Activated CD8-positive, alpha-beta T cell treated with anti-CD3 and anti-CD28 coated beads for 36 hours (primary cell): ENCODE measurements around the gene PLXNB2. TPM values are rescaled to one million over a fixed set of nuclear protein-coding genes. Genes with fewer than 3 reads are reported as not detected.

Source experiments
- ATAC-seq: fragments of 200-7000 bp; cut with Tn5 transposase; one replicate; pipeline ENCODE4 v1.10.0; 2021; ENCODE audit warnings: mild to moderate bottlenecking, moderate library complexity
- CTCF ChIA-PET: fragments of 350-600 bp; sonication (Branson Sonifier 250); formaldehyde crosslinking; loops from one replicate; lab custom pipeline; 2021; ENCODE audit warnings: antibody characterized with exemption; lab: Charles Lee
- POLR2A ChIA-PET: fragments of 350-600 bp; sonication (Branson Sonifier 250); formaldehyde crosslinking; loops from one replicate; lab custom pipeline; 2021; ENCODE audit warnings: antibody characterized with exemption; lab: Charles Lee
- DNase-seq: peaks from one replicate; pipeline ENCODE4 v3.0.0-alpha.2; 2020
- H3K27ac Mint-ChIP-seq: one replicate; pipeline ENCODE4 v1.8.0; 2021; ENCODE audit warnings: mild to moderate bottlenecking, mixed read lengths
- H3K27me3 Mint-ChIP-seq: one replicate; pipeline ENCODE4 v1.8.0; 2021; ENCODE audit warnings: mixed read lengths
- H3K36me3 Mint-ChIP-seq: one replicate; pipeline ENCODE4 v1.8.0; 2021; ENCODE audit warnings: low read depth, mixed read lengths
- H3K4me1 Mint-ChIP-seq: one replicate; pipeline ENCODE4 v1.8.0; 2021; ENCODE audit warnings: low read depth, mixed read lengths
- H3K4me3 Mint-ChIP-seq: one replicate; pipeline ENCODE4 v1.8.0; 2021; ENCODE audit warnings: mild to moderate bottlenecking, moderate library complexity, mixed read lengths
- H3K9me3 Mint-ChIP-seq: one replicate; pipeline ENCODE4 v1.8.0; 2021; ENCODE audit warnings: mixed read lengths
- intact Hi-C: fragments of 100-400 bp; cut with micrococcal nuclease; formaldehyde crosslinking; loops from one replicate; pipeline ENCODE4 v1.10.0; 2022
- total RNA-seq, 2 experiments: library from RNA; stranded (reverse); gene quantifications; one replicate each; pipeline ENCODE4 v1.2.3, GENCODE V29; 2021
- TF ChIP-seq, protein P1 (sequence below): fragments of 200-600 bp; IDR thresholded peaks from one replicate; pipeline ENCODE4 v1.8.0; 2022; ENCODE audit warnings: antibody characterized with exemption, mild to moderate bottlenecking

PLXNB2 gene
- total RNA-seq, 2 experiments from 2014 or later: 22.1 to 26.4 TPM

- Mint-ChIP-seq H3K9me3 (no peaks in the 10 kb centered on the region), H3K4me3 (no peak overlapping the region), H3K27me3 (peaks cover 6% of the 10 kb centered on the region), H3K4me1 (peaks cover 10% of the 10 kb centered on the region), H3K27ac (no peak overlapping the region), H3K36me3 (no peaks in the 10 kb centered on the region)
- ChIA-PET CTCF (interaction anchor here (0.8 kb wide), 1 partner anchor 10 kb away, joined by 3 read pairs; the partner anchor contains the start of gene PLXNB2), POLR2A (interaction anchor here (1.0 to 1.2 kb wide), 3 partner anchors 9 to 53 kb away, joined by 3 to 4 read pairs (median 3); partner anchors contain the start of gene TUBGCP6)
- TF ChIP-seq, protein P1, sequence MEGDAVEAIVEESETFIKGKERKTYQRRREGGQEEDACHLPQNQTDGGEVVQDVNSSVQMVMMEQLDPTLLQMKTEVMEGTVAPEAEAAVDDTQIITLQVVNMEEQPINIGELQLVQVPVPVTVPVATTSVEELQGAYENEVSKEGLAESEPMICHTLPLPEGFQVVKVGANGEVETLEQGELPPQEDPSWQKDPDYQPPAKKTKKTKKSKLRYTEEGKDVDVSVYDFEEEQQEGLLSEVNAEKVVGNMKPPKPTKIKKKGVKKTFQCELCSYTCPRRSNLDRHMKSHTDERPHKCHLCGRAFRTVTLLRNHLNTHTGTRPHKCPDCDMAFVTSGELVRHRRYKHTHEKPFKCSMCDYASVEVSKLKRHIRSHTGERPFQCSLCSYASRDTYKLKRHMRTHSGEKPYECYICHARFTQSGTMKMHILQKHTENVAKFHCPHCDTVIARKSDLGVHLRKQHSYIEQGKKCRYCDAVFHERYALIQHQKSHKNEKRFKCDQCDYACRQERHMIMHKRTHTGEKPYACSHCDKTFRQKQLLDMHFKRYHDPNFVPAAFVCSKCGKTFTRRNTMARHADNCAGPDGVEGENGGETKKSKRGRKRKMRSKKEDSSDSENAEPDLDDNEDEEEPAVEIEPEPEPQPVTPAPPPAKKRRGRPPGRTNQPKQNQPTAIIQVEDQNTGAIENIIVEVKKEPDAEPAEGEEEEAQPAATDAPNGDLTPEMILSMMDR: no peak
- ATAC-seq (no peak), DNase-seq (no peak)
- intact Hi-C loops: no loop called here
Measured at GRCh38 chr22:50296658-50297490, 10.6 kb downstream of the PLXNB2 start.

DNA sequence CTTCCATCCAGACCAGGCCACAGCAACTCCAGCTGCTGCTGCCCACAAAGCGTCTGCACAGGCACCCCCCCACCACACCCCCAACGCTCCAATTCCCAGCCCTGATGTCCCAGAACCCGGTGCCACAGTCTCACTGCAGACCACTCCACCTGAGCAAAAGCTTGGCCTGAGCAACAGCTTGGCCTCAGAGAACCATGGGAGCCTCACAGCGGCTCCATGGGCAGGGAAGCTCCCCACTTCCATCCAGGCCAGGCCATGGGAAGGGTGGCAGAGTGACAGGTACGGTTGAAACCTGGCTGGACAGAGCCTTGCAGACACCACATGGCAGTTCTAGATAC is 13.2 kb downstream of the PLXNB2 start:
- ATAC-seq: no peak
- intact Hi-C loops: no loop called here
- POLR2A ChIA-PET: interaction anchor here (0.7 to 1.4 kb wide), 4 partner anchors 12 to 71 kb away, joined by 3 to 8 read pairs (median 3); partner anchors contain the start of gene PLXNB2
- H3K36me3 Mint-ChIP-seq: no peaks in the 10 kb centered on the region
- peaks cover 10% of the 10 kb centered on the region for H3K4me1 Mint-ChIP-seq
- CTCF ChIA-PET: interaction anchor here (1.0 to 2.7 kb wide), 10 partner anchors 8 to 87 kb away, joined by 3 to 19 read pairs (median 3); partner anchors contain the start of genes DENND6B and HDAC10
- TF ChIP-seq, protein P1: no peak
- H3K27me3 Mint-ChIP-seq: peaks cover 11% of the 10 kb centered on the region
- peak overlapping the region; percentile 74 for H3K4me3 Mint-ChIP-seq
- DNase-seq: no peak
- H3K27ac Mint-ChIP-seq: peak overlapping the region; percentile 42
- H3K9me3 Mint-ChIP-seq: no peaks in the 10 kb centered on the region

- DNase-seq (peak; percentile 53), ATAC-seq (peak; percentile 62)
- intact Hi-C loops: no loop called here
- peak overlapping the region; percentile 42 for H3K27ac Mint-ChIP-seq
- CTCF ChIA-PET: interaction anchor here (1.0 to 2.7 kb wide), 10 partner anchors 9 to 87 kb away, joined by 3 to 19 read pairs (median 3); partner anchors contain the start of genes DENND6B and HDAC10
- H3K27me3 Mint-ChIP-seq: peaks cover 9% of the 10 kb centered on the region
- H3K4me3 Mint-ChIP-seq: peak overlapping the region; percentile 74
- TF ChIP-seq, protein P1: no peak
- H3K36me3 Mint-ChIP-seq: no peaks in the 10 kb centered on the region
- H3K9me3 Mint-ChIP-seq: no peaks in the 10 kb centered on the region
- peaks cover 10% of the 10 kb centered on the region for H3K4me1 Mint-ChIP-seq
- POLR2A ChIA-PET: interaction anchor here (0.6 to 1.4 kb wide), 4 partner anchors 13 to 43 kb away, joined by 3 to 8 read pairs (median 3); partner anchors contain the start of gene PLXNB2
Measured at GRCh38 chr22:50293441-50294318, 13.8 kb downstream of the PLXNB2 start.

DNA sequence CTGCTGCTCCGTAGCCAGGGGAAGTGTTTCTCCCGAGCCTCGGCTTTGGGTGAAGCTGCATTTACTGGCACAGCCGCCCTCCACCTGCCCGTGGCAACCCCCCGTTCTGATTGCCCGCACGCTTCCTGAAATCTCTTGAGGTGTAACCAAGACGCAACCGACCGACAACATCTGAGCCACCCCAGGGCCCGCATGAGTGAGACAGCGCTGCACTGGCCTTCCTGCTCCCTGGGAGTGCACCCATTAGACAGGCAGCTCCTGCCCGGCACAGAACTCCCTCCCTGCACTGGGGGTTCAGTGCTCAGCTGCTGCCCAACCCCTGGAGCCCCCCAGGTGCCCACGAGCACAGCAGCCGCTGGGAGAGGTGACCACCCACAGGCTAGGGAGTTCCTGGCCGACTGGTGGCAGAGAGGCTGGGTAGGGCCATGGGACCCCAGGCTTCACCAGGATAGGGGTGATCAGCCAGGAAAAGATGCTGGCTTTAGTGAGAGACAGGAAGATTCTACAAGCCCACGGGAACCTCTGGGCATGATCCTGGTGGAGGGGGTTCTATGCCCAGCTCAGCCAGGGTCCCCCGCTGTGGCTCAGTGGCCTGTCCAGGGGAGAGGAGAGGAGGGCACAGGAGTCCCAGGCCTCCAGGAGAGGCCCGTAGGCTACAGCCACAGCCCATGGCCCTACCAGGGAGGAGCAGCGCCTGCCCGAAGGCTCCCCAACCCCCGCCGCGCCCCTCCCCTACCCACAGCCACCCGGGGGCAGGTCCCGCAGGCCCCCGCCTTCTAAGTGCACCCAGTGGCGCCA is 14.6 kb downstream of the PLXNB2 start:
- Mint-ChIP-seq H3K4me1 (peaks cover 10% of the 10 kb centered on the region), H3K9me3 (no peaks in the 10 kb centered on the region), H3K27me3 (peaks cover 7% of the 10 kb centered on the region), H3K4me3 (peak overlapping the region; percentile 74), H3K27ac (peak overlapping the region; percentile 2), H3K36me3 (no peaks in the 10 kb centered on the region)
- POLR2A ChIA-PET: interaction anchor here (0.6 to 1.2 kb wide), 2 partner anchors 21 to 30 kb away, joined by 3 to 8 read pairs; no protein-coding TSS in a partner anchor
- ATAC-seq (peak; percentile 54), DNase-seq (peak; percentile 56)
- TF ChIP-seq, protein P1: no peak
- intact Hi-C loops: no loop called here
- CTCF ChIA-PET: interaction anchor here (1.1 to 2.7 kb wide), 6 partner anchors 11 to 86 kb away, joined by 3 to 19 read pairs (median 4); partner anchors contain the start of genes DENND6B and HDAC10
